Right atrium auricular region (tissue), 2 donors: ENCODE measurements around the gene KCNH6. TPM values are rescaled to one million over a fixed set of nuclear protein-coding genes. Genes with fewer than 3 reads are reported as not detected.

ENCODE experiments used
- DNase-seq: peaks from one replicate; pipeline ENCODE4 v3.0.0-alpha.2; 2019; ENCODE audit warnings: low spot score
- H3K27ac ChIP-seq, 2 donors: fragments of 200-600 bp; sonication (generic); 1 replicate in 1 of 2; 2 replicates in 1 of 2; pipeline ENCODE4 v1.5.1; 2016 to 2019
- H3K27me3 ChIP-seq, 2 donors: fragments of 200-600 bp; sonication (generic); one replicate each; pipeline versions ENCODE4 v1.5.1 to v1.6.0; 2017 to 2019
- H3K36me3 ChIP-seq: fragments of 200-600 bp; sonication (generic); one replicate; pipeline ENCODE4 v1.5.1; 2016
- H3K4me1 ChIP-seq, 2 donors: fragments of 200-600 bp; sonication (generic); one replicate each; pipeline versions ENCODE4 v1.5.1 to v1.6.0; 2017 to 2019
- H3K4me3 ChIP-seq, 2 donors: fragments of 200-600 bp; sonication (generic); 1 replicate in 1 of 2; 2 replicates in 1 of 2; pipeline ENCODE4 v1.5.1; 2017 to 2019; ENCODE audit warnings: mild to moderate bottlenecking in 1 of 2, moderate library complexity in 1 of 2
- H3K9me3 ChIP-seq, 2 donors: fragments of 200-600 bp; sonication (generic); one replicate each; pipeline ENCODE4 v1.5.1; 2019
- CTCF ChIP-seq, 2 donors: fragments of 200-600 bp; sonication (generic); IDR thresholded peaks; one replicate each; pipeline ENCODE4 v1.5.1; 2019; ENCODE audit warnings: antibody characterized with exemption in 2 of 2
- total RNA-seq, 2 donors: library from RNA; depleted of rRNA; stranded (reverse); fragments of >200 nt; gene quantifications; one replicate each; pipeline ENCODE4 v1.1.0, GENCODE V29; 2016

Gene KCNH6
- total RNA-seq, 2 donors from 2014 or later = not detected

DNA sequence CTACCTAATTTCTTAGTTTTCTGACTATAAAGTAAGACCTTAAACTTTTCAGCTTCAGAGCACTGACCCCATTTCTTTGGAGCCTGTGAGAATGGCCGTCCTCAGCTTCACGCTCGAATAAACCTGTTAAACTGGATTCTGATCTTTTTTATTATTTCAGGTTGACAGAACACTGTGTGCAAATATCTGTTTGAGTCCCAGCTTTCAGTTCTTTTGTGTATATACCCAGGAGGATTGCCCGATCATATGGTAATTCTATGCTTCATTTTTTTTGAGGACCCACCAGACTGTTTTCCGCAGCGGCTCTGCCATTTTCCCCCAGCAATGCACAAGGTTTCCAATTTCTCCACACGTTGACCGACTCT is 19.8 kb upstream of the KCNH6 start:
- DNase-seq = no peak
- no peaks in the 10 kb centered on the region for H3K4me1 ChIP-seq
- H3K4me3 ChIP-seq = no peak overlapping the region
- no peak for TF ChIP-seq CTCF (IDR thresholded peaks at IDR 0.05)
- H3K27ac ChIP-seq = no peak overlapping the region
- no peaks in the 10 kb centered on the region for H3K36me3 ChIP-seq
- H3K27me3 ChIP-seq = no peaks in the 10 kb centered on the region
- no peaks in the 10 kb centered on the region for H3K9me3 ChIP-seq

- Histone ChIP-seq H3K27ac (no peak overlapping the region), H3K9me3 (no peaks in the 10 kb centered on the region), H3K4me1 (no peaks in the 10 kb centered on the region), H3K36me3 (no peaks in the 10 kb centered on the region), H3K27me3 (no peaks in the 10 kb centered on the region), H3K4me3 (no peak overlapping the region)
- DNase-seq = no peak
- no peak for TF ChIP-seq CTCF (IDR thresholded peaks at IDR 0.05)
Measured at GRCh38 chr17:63504261-63504660, 18.9 kb upstream of the KCNH6 start.

- no peak for TF ChIP-seq CTCF (IDR thresholded peaks at IDR 0.05)
- no peaks in the 10 kb centered on the region for H3K36me3 ChIP-seq
- H3K27ac ChIP-seq = no peak overlapping the region
- no peak for DNase-seq
- H3K27me3 ChIP-seq = no peaks in the 10 kb centered on the region
- H3K4me3 ChIP-seq = no peak overlapping the region
- H3K9me3 ChIP-seq = no peaks in the 10 kb centered on the region
- no peaks in the 10 kb centered on the region for H3K4me1 ChIP-seq
Measured at GRCh38 chr17:63505341-63505740, 17.8 kb upstream of the KCNH6 start.

GRCh38 chr17:63506627-63507026 is 16.5 kb upstream of the KCNH6 start:
- no peak overlapping the region for H3K27ac ChIP-seq
- no peak for DNase-seq
- H3K9me3 ChIP-seq = no peaks in the 10 kb centered on the region
- no peaks in the 10 kb centered on the region for H3K4me1 ChIP-seq
- H3K4me3 ChIP-seq = no peak overlapping the region
- TF ChIP-seq CTCF (IDR thresholded peaks at IDR 0.05) = no peak
- no peaks in the 10 kb centered on the region for H3K27me3 ChIP-seq
- H3K36me3 ChIP-seq = no peaks in the 10 kb centered on the region

- no peak overlapping the region for H3K4me3 ChIP-seq
- no peaks in the 10 kb centered on the region for H3K4me1 ChIP-seq
- TF ChIP-seq CTCF (IDR thresholded peaks at IDR 0.05) = no peak
- H3K9me3 ChIP-seq = no peaks in the 10 kb centered on the region
- H3K27ac ChIP-seq = no peak overlapping the region
- no peaks in the 10 kb centered on the region for H3K27me3 ChIP-seq
- H3K36me3 ChIP-seq = no peaks in the 10 kb centered on the region
- no peak for DNase-seq
Measured at GRCh38 chr17:63511331-63511730, 11.8 kb upstream of the KCNH6 start.

DNA sequence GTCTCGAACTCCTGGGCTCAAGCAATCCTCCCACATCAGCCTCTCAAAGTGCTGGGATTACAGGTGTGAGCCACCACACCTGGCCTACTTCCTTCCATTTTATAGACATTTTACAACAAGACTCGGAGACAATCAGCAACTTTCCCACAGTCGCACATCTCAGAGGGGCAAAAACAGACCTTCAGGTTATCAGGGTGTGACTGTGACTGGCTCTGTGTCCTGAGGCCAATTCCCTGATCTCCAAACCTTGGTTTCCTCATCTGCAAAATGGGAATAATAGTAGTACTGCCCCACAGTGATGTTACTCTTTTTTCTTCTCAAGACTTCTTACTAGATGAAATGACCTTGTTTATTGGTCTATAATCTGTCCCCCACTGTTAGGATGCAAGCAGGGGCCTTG is 10.8 kb upstream of the KCNH6 start:
- Histone ChIP-seq H3K27ac (no peak overlapping the region), H3K4me3 (no peak overlapping the region), H3K27me3 (no peaks in the 10 kb centered on the region), H3K9me3 (no peaks in the 10 kb centered on the region), H3K4me1 (no peaks in the 10 kb centered on the region), H3K36me3 (no peaks in the 10 kb centered on the region)
- no peak for TF ChIP-seq CTCF (IDR thresholded peaks at IDR 0.05)
- no peak for DNase-seq
